Panc1 (cell line): Measurements from ENCODE around the gene NAT10. TPM values are rescaled to one million over a fixed set of nuclear protein-coding genes. Genes with fewer than 3 reads are reported as not detected.

ENCODE experiments used
- ATAC-seq: fragments of 200-7000 bp; cut with Tn5 transposase; 2 replicates; pipeline ENCODE4 v1.9.1; 2020; ENCODE audit warnings: mild to moderate bottlenecking, moderate library complexity
- BruUV-seq: library from RNA; stranded (reverse); fragments of 400-500 nt; replicated peaks from 2 replicates; lab custom pipeline; 2021; lab: Mats Ljungman, UMichigan
- CTCF ChIA-PET: fragments of 300-600 bp; sonication (Branson Sonifier 250); formaldehyde crosslinking; loops from one replicate; lab custom pipeline; 2022; ENCODE audit warnings: antibody characterized with exemption; lab: Charles Lee
- POLR2A ChIA-PET: fragments of 300-600 bp; sonication (Branson Sonifier 250); formaldehyde crosslinking; loops from one replicate; lab custom pipeline; 2022; ENCODE audit warnings: antibody characterized with exemption; lab: Charles Lee
- DNase-seq: peaks from one replicate; pipeline ENCODE4 v3.0.0-alpha.2; 2010; ENCODE audit warnings: low read depth, low spot score
- H3K27ac ChIP-seq: 2 replicates; pipeline ENCODE4 v1.5.1; 2011; ENCODE audit warnings: mild to moderate bottlenecking, low read length, inconsistent platforms
- H3K27me3 ChIP-seq: fragments of 200-500 bp; sonication (Bioruptor generic); 2 replicates; pipeline ENCODE4 v1.6.0; 2014; ENCODE audit warnings: low read length, inconsistent platforms; ENCODE audit not compliant: control insufficient read depth, insufficient read depth
- H3K36me3 ChIP-seq: fragments of 200-500 bp; sonication (Bioruptor generic); 2 replicates; pipeline ENCODE4 v1.5.1; 2014; ENCODE audit warnings: inconsistent platforms, mild to moderate bottlenecking, low read length, moderate library complexity; ENCODE audit not compliant: control insufficient read depth, insufficient read depth
- H3K4me1 ChIP-seq: 2 replicates; pipeline ENCODE4 v1.5.1; 2011; ENCODE audit warnings: inconsistent platforms, mild to moderate bottlenecking, low read length, moderate library complexity; ENCODE audit not compliant: control insufficient read depth, insufficient read depth
- H3K4me3 ChIP-seq, 2 experiments: 2 replicates each; pipeline ENCODE4 v1.5.1; 2011 to 2012; ENCODE audit warnings: low read depth in 2 of 2, low read length in 2 of 2, mild to moderate bottlenecking in 2 of 2, inconsistent platforms in 1 of 2, moderate library complexity in 1 of 2
- H3K9me3 ChIP-seq: fragments of 200-500 bp; sonication (Bioruptor generic); 2 replicates; pipeline ENCODE4 v1.5.1; 2014; ENCODE audit warnings: low read depth, mild to moderate bottlenecking, inconsistent platforms, low read length, moderate library complexity; ENCODE audit not compliant: control insufficient read depth, insufficient read depth
- CTCF ChIP-seq: fragments of 450-650 bp; IDR thresholded peaks from 2 replicates; pipeline ENCODE4 v1.5.1; 2017; ENCODE audit warnings: mild to moderate bottlenecking
- POLR2AphosphoS5 ChIP-seq: IDR thresholded peaks from 2 replicates; pipeline ENCODE4 v1.6.1; 2012; ENCODE audit warnings: mild to moderate bottlenecking, low read depth, low read length, moderate library complexity
- REST ChIP-seq, 2 experiments: IDR thresholded peaks; 2 replicates each; pipeline ENCODE4 v1.6.1; 2011 to 2012; ENCODE audit warnings: low read depth in 2 of 2, control low read depth in 1 of 2, low read length in 1 of 2, mild to moderate bottlenecking in 1 of 2, moderate library complexity in 1 of 2; ENCODE audit not compliant: insufficient read depth in 1 of 2
- SIN3A ChIP-seq: IDR thresholded peaks from 2 replicates; pipeline ENCODE4 v1.6.1; 2012; ENCODE audit warnings: low read depth, mild to moderate bottlenecking, low read length, moderate library complexity, borderline replicate concordance; ENCODE audit not compliant: insufficient read depth
- TCF7L2 ChIP-seq: IDR thresholded peaks from 2 replicates; pipeline ENCODE4 v1.6.1; 2011; ENCODE audit warnings: mild to moderate bottlenecking, low read depth, low read length, inconsistent platforms
- in situ Hi-C: cut with HindIII; loops from 2 replicates; pipeline ENCODE4 v1.10.0; 2016; ENCODE audit warnings: low sequenced_read_pairs, low pct_unique_long_range_greater_than_20kb
- intact Hi-C: fragments of 100-400 bp; cut with micrococcal nuclease; formaldehyde crosslinking; loops from one replicate; pipeline ENCODE4 v1.10.0; 2022; ENCODE audit not compliant: unreplicated experiment
- total RNA-seq: library from RNA; stranded (reverse); gene quantifications from one replicate; pipeline ENCODE4 v1.2.1, GENCODE V29; 2021; ENCODE audit not compliant: unreplicated experiment

NAT10 gene
- total RNA-seq, 1 experiment from 2014 or later: 64.9 TPM

GRCh38 chr11:34143048-34143447 lies 37.6 kb downstream of the NAT10 start:
- CTCF ChIA-PET: no interaction called here

GRCh38 chr11:34145073-34145472 lies 39.6 kb downstream of the NAT10 start:
- no peaks in the 10 kb centered on the region for H3K27me3 ChIP-seq
- ATAC-seq (no peak), DNase-seq (no peak)
- CTCF ChIA-PET: no interaction called here
- H3K4me1 ChIP-seq: peaks cover 4% of the 10 kb centered on the region; the same call in 1 of the 2 replicates
- no peak overlapping the region for H3K27ac ChIP-seq
- no TSS peak for BruUV-seq
- in situ Hi-C loops: no loop called here
- POLR2A ChIA-PET: no interaction called here
- no peak overlapping the region for H3K4me3 ChIP-seq
- H3K36me3 ChIP-seq: peaks cover 43% of the 10 kb centered on the region
- H3K9me3 ChIP-seq: no peaks in the 10 kb centered on the region
- intact Hi-C loops: no loop called here
- no peak for TF ChIP-seq POLR2AphosphoS5
- TF ChIP-seq CTCF: no peak
- no peak for TF ChIP-seq REST (IDR thresholded peaks at IDR 0.05; ENCODE audit: insufficient read depth in 1 of 2, low read depth in 2 of 2, low read length in 1 of 2)
- no peak for TF ChIP-seq SIN3A
- no peak for TF ChIP-seq TCF7L2

More at GRCh38 chr11:34143048-34143447, 37.6 kb downstream of the NAT10 start:
- intact Hi-C loops: no loop called here
- ATAC-seq (no peak), DNase-seq (no peak)
- no peak overlapping the region for H3K4me3 ChIP-seq
- no peak for TF ChIP-seq TCF7L2
- no peak for TF ChIP-seq SIN3A
- no peak for TF ChIP-seq CTCF
- no peak for TF ChIP-seq POLR2AphosphoS5
- TF ChIP-seq REST (IDR thresholded peaks at IDR 0.05; ENCODE audit: insufficient read depth in 1 of 2, low read depth in 2 of 2, low read length in 1 of 2): no peak
- POLR2A ChIA-PET: no interaction called here
- no TSS peak for BruUV-seq
- H3K36me3 ChIP-seq: peaks cover 42% of the 10 kb centered on the region
- H3K27me3 ChIP-seq: no peaks in the 10 kb centered on the region
- no peaks in the 10 kb centered on the region for H3K9me3 ChIP-seq
- in situ Hi-C loops: no loop called here
- H3K4me1 ChIP-seq: no peaks in the 10 kb centered on the region
- H3K27ac ChIP-seq: no peak overlapping the region
